ENCODE results near the gene SEC22C.
"Not testable (repeated sequence)": the region's sequence is repeated elsewhere in the genome, so short reads cannot be mapped to it uniquely, and the experiment has no call there.

SEC22C gene

GRCh38 chr3:42581709-42582473 is at the start of gene SEC22C:
SEC22C (minus strand) TSS chr3:42581967; CDS start chr3:42569046, 12,921 bp downstream.
- DNase-seq, result peak; percentile 57 to 85

- DNase-seq, result no peak
Measured at GRCh38 chr3:42613462-42613861, 31.7 kb upstream of the SEC22C start.

- no peak for DNase-seq
Measured at GRCh38 chr3:42612928-42613327, 31.2 kb upstream of the SEC22C start.

GRCh38 chr3:42612217-42612616 is 30.4 kb upstream of the SEC22C start:
- DNase-seq, result no peak

GRCh38 chr3:42610976-42611375 is 29.2 kb upstream of the SEC22C start:
- DNase-seq, result no peak

- DNase-seq, result no peak
Measured at GRCh38 chr3:42608581-42608980, 26.8 kb upstream of the SEC22C start.

GRCh38 chr3:42605546-42606173 is 23.9 kb upstream of the SEC22C start:
- no peak for DNase-seq

- no peak for DNase-seq
Measured at GRCh38 chr3:42602961-42603360, 21.2 kb upstream of the SEC22C start.

- no peak for DNase-seq
Measured at GRCh38 chr3:42601896-42602581, 20.3 kb upstream of the SEC22C start.

GRCh38 chr3:42600958-42601675 is 19.4 kb upstream of the SEC22C start:
- DNase-seq, result no peak

- DNase-seq, result peak; percentile 95
Measured at GRCh38 chr3:42600111-42600957, 18.6 kb upstream of the SEC22C start, which contains the start of gene NKTR. NKTR (plus strand) TSS chr3:42600686; CDS start chr3:42601007, 321 bp downstream.

GRCh38 chr3:42597098-42597497 is 15.3 kb upstream of the SEC22C start:
- not testable (repeated sequence) for DNase-seq

GRCh38 chr3:42595682-42596081 is 13.9 kb upstream of the SEC22C start:
- no peak for DNase-seq

GRCh38 chr3:42593635-42594034 is 11.9 kb upstream of the SEC22C start:
- no peak for DNase-seq

- DNase-seq, result no peak
Measured at GRCh38 chr3:42591811-42592210, 10.0 kb upstream of the SEC22C start.

- no peak for DNase-seq
Measured at GRCh38 chr3:42590989-42591756, 9.4 kb upstream of the SEC22C start.

GRCh38 chr3:42589382-42590109 is 7.8 kb upstream of the SEC22C start:
- no peak for DNase-seq

- DNase-seq, result no peak
Measured at GRCh38 chr3:42588625-42589024, 6.9 kb upstream of the SEC22C start.

- DNase-seq, result no peak
Measured at GRCh38 chr3:42582474-42583070, 805 bp upstream of the SEC22C start.

GRCh38 chr3:42581400-42581708 is 413 bp downstream of the SEC22C start:
- DNase-seq, result no peak

Data from NCI-H187 (cell line).